ENCODE data around the gene ZBTB34.
"Not testable (repeated sequence)": the region's sequence is repeated elsewhere in the genome, so short reads cannot be mapped to it uniquely, and the experiment has no call there.

The ZBTB34 gene

GRCh38 chr9:126860077-126860756 lies at the start of gene ZBTB34:
Gene ZBTB34 (plus strand): TSS chr9:126860639. CDS start chr9:126879400, 18,761 bp downstream.
- peak; percentile 69 to 76 for DNase-seq

- no peak for DNase-seq
Measured at GRCh38 chr9:126813072-126813471, 47.4 kb upstream of the ZBTB34 start.

- no peak for DNase-seq
Measured at GRCh38 chr9:126814091-126814490, 46.3 kb upstream of the ZBTB34 start.

- DNase-seq, result not testable (repeated sequence)
Measured at GRCh38 chr9:126817615-126818014, 42.8 kb upstream of the ZBTB34 start.

- DNase-seq, result no peak
Measured at GRCh38 chr9:126818482-126818881, 42.0 kb upstream of the ZBTB34 start.

- DNase-seq, result no peak
Measured at GRCh38 chr9:126819482-126819881, 41.0 kb upstream of the ZBTB34 start.

- no peak for DNase-seq
Measured at GRCh38 chr9:126822278-126822677, 38.2 kb upstream of the ZBTB34 start.

- no peak for DNase-seq
Measured at GRCh38 chr9:126822873-126823272, 37.6 kb upstream of the ZBTB34 start.

- not testable (repeated sequence) for DNase-seq
Measured at GRCh38 chr9:126824052-126824451, 36.4 kb upstream of the ZBTB34 start.

- no peak for DNase-seq
Measured at GRCh38 chr9:126827227-126827626, 33.2 kb upstream of the ZBTB34 start.

GRCh38 chr9:126829035-126829434 lies 31.4 kb upstream of the ZBTB34 start:
- DNase-seq, result no peak

- DNase-seq, result no peak
Measured at GRCh38 chr9:126830827-126831226, 29.6 kb upstream of the ZBTB34 start.

- DNase-seq, result no peak
Measured at GRCh38 chr9:126832440-126832839, 28.0 kb upstream of the ZBTB34 start.

- DNase-seq, result no peak
Measured at GRCh38 chr9:126833020-126833419, 27.4 kb upstream of the ZBTB34 start.

- DNase-seq, result no peak
Measured at GRCh38 chr9:126833710-126834345, 26.6 kb upstream of the ZBTB34 start.

GRCh38 chr9:126834672-126835071 lies 25.8 kb upstream of the ZBTB34 start:
- no peak for DNase-seq

- no peak for DNase-seq
Measured at GRCh38 chr9:126836216-126836615, 24.2 kb upstream of the ZBTB34 start.

- DNase-seq, result no peak
Measured at GRCh38 chr9:126838055-126838811, 22.2 kb upstream of the ZBTB34 start.

GRCh38 chr9:126838895-126839294 lies 21.5 kb upstream of the ZBTB34 start:
- no peak for DNase-seq

- DNase-seq, result no peak
Measured at GRCh38 chr9:126839301-126839700, 21.1 kb upstream of the ZBTB34 start.

- no peak for DNase-seq
Measured at GRCh38 chr9:126842220-126842842, 18.1 kb upstream of the ZBTB34 start.

- DNase-seq, result no peak
Measured at GRCh38 chr9:126842977-126843799, 17.3 kb upstream of the ZBTB34 start.

- no peak for DNase-seq
Measured at GRCh38 chr9:126844085-126844484, 16.4 kb upstream of the ZBTB34 start.
